HG03103 (cell line): ENCODE data around the gene KHDRBS1.
A peak's percentile ranks its signal among the peaks of the same experiment; 100 is the strongest.
"Not testable (repeated sequence)": the region's sequence is repeated elsewhere in the genome, so short reads cannot be mapped to it uniquely, and the experiment has no call there.

Source experiments
- ATAC-seq: cut with Tn5 transposase; IDR thresholded peaks from one replicate; pipeline ENCODE4 v1.9.1; 2021; ENCODE audit warnings: low read depth; ENCODE audit not compliant: unreplicated experiment

The KHDRBS1 gene

GRCh38 chr1:32010246-32010645 lies 3.4 kb upstream of the KHDRBS1 start:
- no peak for ATAC-seq

GRCh38 chr1:32012709-32013385 lies 821 bp upstream of the KHDRBS1 start:
- no peak for ATAC-seq

DNA sequence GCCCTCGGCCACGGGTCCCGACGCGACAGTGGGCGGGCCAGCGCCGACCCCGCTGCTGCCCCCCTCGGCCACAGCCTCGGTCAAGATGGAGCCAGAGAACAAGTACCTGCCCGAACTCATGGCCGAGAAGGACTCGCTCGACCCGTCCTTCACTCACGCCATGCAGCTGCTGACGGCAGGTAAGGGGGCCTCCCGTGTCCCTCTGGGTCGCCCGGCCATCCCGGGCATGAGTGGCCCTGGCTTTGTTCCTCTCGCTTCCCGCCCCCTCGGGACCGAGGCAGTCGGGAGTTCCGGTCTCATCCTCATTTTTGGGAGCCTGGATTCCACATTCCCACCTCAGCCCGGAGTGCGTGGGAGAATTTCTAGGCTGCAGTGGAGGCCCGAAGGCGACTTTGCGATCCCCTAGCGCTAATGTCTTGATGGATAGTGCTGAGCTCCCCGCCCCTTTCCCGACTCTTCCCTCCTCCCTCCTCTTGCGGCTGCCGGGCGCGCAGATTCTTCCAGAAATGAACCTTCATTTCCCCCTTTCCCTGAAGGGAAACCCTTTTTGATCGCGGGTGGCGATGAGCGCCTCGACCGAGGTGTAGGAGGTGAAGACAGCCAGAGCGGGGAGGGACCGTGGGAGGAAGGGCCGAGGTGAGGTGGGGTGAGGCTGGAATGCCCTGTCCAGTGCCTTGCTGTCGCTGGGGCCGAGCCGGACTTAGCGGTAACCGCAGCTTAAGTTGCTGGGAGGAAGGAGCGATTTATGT lies 705 bp downstream of the KHDRBS1 start:
- ATAC-seq, result peak; percentile 17

DNA sequence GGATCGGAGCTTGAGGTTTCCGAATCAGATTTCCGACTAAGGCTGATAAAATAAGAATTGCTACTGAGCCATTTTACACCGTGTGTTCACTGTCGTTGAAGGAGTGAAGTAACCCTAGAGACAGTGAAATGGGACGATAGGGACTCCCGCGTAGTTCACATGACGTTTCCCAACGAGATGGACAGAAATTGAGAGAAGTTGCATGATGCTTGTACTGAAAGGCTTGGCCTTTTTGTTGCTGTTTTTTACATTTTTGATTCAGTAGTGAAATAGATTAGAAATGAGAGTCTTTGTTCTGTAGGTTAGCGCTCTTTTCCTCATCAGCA lies 1.2 kb downstream of the KHDRBS1 start:
- no peak for ATAC-seq

DNA sequence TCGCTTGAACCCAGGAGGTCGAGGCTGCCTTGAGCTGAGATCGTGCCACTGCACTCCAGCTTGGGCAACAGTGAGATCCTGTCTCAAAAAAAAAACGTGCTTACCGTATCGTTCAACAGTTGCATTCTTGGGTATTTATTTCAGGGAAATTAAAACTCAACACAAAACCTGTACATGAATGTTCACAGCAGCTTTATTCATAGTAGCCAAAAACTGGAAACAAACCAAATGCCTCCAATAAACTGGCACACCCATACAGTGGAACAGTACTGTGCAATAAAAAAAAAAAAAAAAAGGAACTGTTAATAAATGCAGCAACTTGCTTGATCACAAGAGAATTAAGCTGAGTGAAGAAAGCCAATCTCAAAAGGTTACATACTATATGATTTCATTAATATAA lies 6.7 kb downstream of the KHDRBS1 start:
- ATAC-seq, result no peak

DNA sequence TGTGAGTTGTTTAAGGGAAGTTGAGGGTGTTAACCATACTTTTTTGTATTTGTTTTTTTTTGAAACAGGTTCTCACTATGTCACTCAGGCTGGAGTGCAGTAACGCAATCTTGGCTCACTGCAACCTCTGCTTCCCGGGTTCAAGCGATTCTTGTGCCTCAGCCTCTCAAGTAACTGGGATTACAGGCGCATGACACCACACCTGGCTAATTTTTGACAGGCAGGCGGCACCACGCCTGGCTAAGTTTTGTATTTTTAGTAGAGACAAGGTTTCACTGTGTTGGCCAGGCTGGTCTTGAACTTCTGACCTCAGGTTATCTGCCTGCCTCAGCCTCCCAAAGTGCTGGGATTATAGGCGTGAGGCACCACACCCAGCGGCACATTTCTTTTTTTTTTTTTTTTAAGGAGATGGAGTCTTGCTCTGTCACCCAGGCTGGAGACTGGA lies 7.9 kb downstream of the KHDRBS1 start:
- ATAC-seq, result not testable (repeated sequence)

GRCh38 chr1:32023351-32023750 lies 9.7 kb downstream of the KHDRBS1 start:
- no peak for ATAC-seq

- ATAC-seq, result no peak
Observed at GRCh38 chr1:32025515-32025914, 11.8 kb downstream of the KHDRBS1 start.

GRCh38 chr1:32028746-32029145 lies 15.1 kb downstream of the KHDRBS1 start:
- no peak for ATAC-seq

DNA sequence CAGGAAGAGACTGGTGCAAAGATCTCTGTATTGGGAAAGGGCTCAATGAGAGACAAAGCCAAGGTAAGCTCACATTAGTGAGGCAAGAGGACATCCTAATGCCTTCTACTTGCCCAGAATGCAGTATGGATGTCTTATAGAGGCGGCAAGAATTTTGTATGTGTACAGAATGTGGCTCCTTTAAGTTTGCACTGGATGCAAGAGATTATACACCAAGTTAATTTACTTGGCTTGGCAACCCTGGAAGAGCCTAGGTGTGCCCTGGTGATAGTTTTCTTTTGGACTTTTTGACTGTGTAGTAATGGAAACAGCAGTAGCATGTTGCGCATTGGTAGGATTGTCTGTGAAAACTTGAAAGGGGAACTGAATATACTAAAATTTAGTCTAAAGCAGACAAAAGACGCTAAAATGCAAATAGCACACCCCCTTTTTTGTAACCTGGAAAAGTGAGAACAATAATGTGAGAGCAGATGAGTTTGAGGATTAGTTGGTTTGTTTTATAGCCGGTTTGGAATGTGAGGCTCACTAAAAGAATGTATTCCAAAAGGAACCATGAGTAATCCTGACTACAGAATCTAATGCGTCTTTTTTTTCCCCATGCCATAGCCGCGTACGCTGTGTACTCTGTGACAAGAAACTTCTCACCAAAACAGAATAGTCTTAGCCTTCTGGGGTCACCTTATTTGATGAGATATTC lies 18.1 kb downstream of the KHDRBS1 start:
- ATAC-seq, result no peak

GRCh38 chr1:32032275-32032615 lies 18.6 kb downstream of the KHDRBS1 start:
- no peak for ATAC-seq

- no peak for ATAC-seq
Observed at GRCh38 chr1:32035119-32035518, 21.5 kb downstream of the KHDRBS1 start.

- no peak for ATAC-seq
Observed at GRCh38 chr1:32040711-32041110, 27.0 kb downstream of the KHDRBS1 start.

DNA sequence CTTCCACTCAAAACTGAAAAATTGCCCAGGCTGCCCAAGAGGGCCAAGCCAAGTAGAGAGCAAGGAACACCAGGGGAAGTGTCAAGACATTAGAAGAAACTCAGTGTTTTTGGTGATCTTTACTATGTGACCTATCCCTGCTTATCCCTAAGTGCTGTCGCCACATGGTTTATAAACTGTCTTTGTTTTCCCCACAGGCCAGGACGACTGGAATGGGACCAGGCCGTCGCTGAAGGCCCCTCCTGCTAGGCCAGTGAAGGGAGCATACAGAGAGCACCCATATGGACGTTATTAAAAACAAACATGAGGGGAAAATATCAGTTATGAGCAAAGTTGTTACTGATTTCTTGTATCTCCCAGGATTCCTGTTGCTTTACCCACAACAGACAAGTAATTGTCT lies 28.7 kb downstream of the KHDRBS1 start:
- ATAC-seq, result no peak

GRCh38 chr1:32044234-32044633 lies 30.6 kb downstream of the KHDRBS1 start:
- ATAC-seq, result no peak

DNA sequence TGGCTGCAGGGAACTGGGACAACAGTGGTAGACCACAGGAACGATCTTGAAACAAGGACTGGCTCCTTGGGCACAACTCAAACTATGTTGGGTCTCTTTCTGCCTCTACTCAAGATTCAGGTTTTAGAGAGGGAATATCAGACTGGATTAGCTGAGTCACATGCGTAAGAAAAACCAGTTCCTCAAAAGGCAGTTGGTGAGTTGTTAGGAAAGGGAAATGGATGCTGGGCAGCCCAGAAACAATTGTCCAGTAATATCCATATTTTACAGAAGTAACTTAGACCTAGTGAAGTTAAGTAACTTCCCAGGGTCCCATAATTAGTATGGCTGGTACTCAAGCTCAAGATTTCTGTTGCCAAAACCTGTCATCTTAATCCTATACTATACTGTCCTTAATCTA lies 32.1 kb downstream of the KHDRBS1 start:
- no peak for ATAC-seq

GRCh38 chr1:32047701-32048100 lies 34.0 kb downstream of the KHDRBS1 start:
- no peak for ATAC-seq

DNA sequence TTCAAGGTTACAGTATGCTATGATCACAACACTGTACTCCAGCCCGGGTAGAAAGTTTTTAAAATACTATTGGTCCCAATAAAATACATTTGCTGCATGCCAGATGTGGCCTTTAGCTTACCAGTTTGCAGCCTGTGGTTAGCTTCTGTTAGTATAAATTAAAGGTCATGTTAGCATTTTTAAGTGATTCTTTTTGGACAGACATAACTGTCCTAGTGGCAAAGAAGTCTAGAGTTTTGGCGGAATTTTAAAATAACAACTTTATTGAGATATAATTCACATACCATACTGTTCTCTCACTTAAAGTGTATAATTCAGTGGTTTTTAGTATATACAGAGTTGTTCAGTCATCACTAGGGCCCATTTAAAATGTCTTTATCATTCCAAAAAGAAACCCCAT lies 34.8 kb downstream of the KHDRBS1 start:
- no peak for ATAC-seq

- ATAC-seq, result no peak
Observed at GRCh38 chr1:32051706-32052105, 38.0 kb downstream of the KHDRBS1 start.

- no peak for ATAC-seq
Observed at GRCh38 chr1:32052887-32053286, 39.2 kb downstream of the KHDRBS1 start.

GRCh38 chr1:32055416-32055815 lies 41.7 kb downstream of the KHDRBS1 start:
- no peak for ATAC-seq

GRCh38 chr1:32056598-32056997 lies 42.9 kb downstream of the KHDRBS1 start:
- ATAC-seq, result no peak
